HepG2 (cell line): ENCODE data around the gene EGFL8. TPM values are rescaled to one million over a fixed set of nuclear protein-coding genes. Genes with fewer than 3 reads are reported as not detected.

Source experiments
- ATAC-seq: fragments of 200-7000 bp; cut with Tn5 transposase; 3 replicates; pipeline ENCODE4 v1.9.1; 2020; ENCODE audit warnings: mild to moderate bottlenecking, moderate library complexity
- BruUV-seq: library from RNA; stranded (reverse); fragments of 400-500 nt; replicated peaks from 2 replicates; lab custom pipeline; 2021; lab: Mats Ljungman, UMichigan
- CTCF ChIA-PET: fragments of 300-600 bp; formaldehyde crosslinking; extraction: SDS; loops from one replicate; lab custom pipeline; 2021; ENCODE audit warnings: low total read pairs, inconsistent platforms, low intra/inter-chr PET ratio; lab: Yijun Ruan, JAX
- POLR2A ChIA-PET: fragments of 350-600 bp; sonication (Branson Sonifier 250); formaldehyde crosslinking; loops from one replicate; lab custom pipeline; 2020; ENCODE audit warnings: antibody characterized with exemption, inconsistent platforms; lab: Yijun Ruan, JAX
- DNase-seq: peaks from one replicate; pipeline ENCODE4 v3.0.0-alpha.2; 2015; ENCODE audit warnings: low spot score
- FAIRE-seq: peaks from 3 replicates; lab custom pipeline; 2011; peaks lifted over from hg19 to GRCh38; lab: Jason Lieb, UNC
- H2AFZ ChIP-seq: one replicate; pipeline ENCODE4 v1.6.1; 2011; ENCODE audit warnings: low read length, inconsistent platforms
- H3K27ac ChIP-seq: fragments of 300-600 bp; 3 replicates; pipeline ENCODE4 v1.8.0; 2011; ENCODE audit warnings: mixed run types, mild to moderate bottlenecking, mixed read lengths, low read length, inconsistent platforms; ENCODE audit not compliant: insufficient read depth; ENCODE audit errors: extremely low read length
- H3K27me3 ChIP-seq, 2 experiments: fragments of 200-600 bp in 1 of 2; 2 replicates in 1 of 2; 3 replicates in 1 of 2; pipeline versions ENCODE4 v1.6.0 to v1.8.0; 2011; ENCODE audit warnings: low read length in 2 of 2, mild to moderate bottlenecking in 2 of 2, moderate library complexity in 2 of 2, inconsistent platforms in 1 of 2; ENCODE audit not compliant: insufficient read depth in 2 of 2, control insufficient read depth in 1 of 2
- H3K36me3 ChIP-seq, 2 experiments: fragments of 200-600 bp in 1 of 2; replicated peaks in 1 of 2; 2 replicates in 1 of 2; 3 replicates in 1 of 2; pipeline versions ENCODE4 v1.5.1 to v1.8.0; 2011; ENCODE audit warnings: low read length in 2 of 2, inconsistent platforms in 1 of 2; ENCODE audit not compliant: insufficient read depth in 2 of 2, control insufficient read depth in 1 of 2
- H3K4me1 ChIP-seq: 2 replicates; pipeline ENCODE4 v1.5.1; 2012; ENCODE audit warnings: low read length, inconsistent platforms; ENCODE audit not compliant: insufficient read depth
- H3K4me2 ChIP-seq: 2 replicates; pipeline ENCODE4 v1.6.0; 2011; ENCODE audit warnings: low read depth, low read length, inconsistent platforms
- H3K4me3 ChIP-seq, 3 experiments: fragments of 200-600 bp in 1 of 3; sonication (generic), shearing (Covaris generic) in 1 of 3; replicated peaks in 1 of 3; 2 replicates each; pipeline ENCODE4 v1.5.1; 2011 to 2016; ENCODE audit warnings: low read length in 3 of 3, inconsistent platforms in 2 of 3, low read depth in 2 of 3, mild to moderate bottlenecking in 2 of 3, control low read depth in 1 of 3, mixed read lengths in 1 of 3; ENCODE audit not compliant: insufficient read depth in 1 of 3
- H3K79me2 ChIP-seq: one replicate; pipeline ENCODE4 v1.6.1; 2011; ENCODE audit warnings: low read length, inconsistent platforms; ENCODE audit not compliant: insufficient read depth
- H3K9ac ChIP-seq: 2 replicates; pipeline ENCODE4 v1.6.0; 2011; ENCODE audit warnings: mild to moderate bottlenecking, low read depth, low read length, inconsistent platforms; ENCODE audit not compliant: insufficient read depth
- H3K9me3 ChIP-seq: 2 replicates; pipeline ENCODE4 v1.5.1; 2012; ENCODE audit warnings: mild to moderate bottlenecking, low read length
- H4K20me1 ChIP-seq: 2 replicates; pipeline ENCODE4 v1.6.0; 2011; ENCODE audit warnings: inconsistent platforms, mild to moderate bottlenecking, low read length, moderate library complexity; ENCODE audit not compliant: insufficient read depth
- CHD4 ChIP-seq: fragments of 200-600 bp; sonication (generic); IDR thresholded peaks from 2 replicates; pipeline ENCODE4 v1.7.0; 2017; ENCODE audit warnings: mild to moderate bottlenecking, low read length, borderline replicate concordance
- FOXJ3 ChIP-seq: sonication (generic); formaldehyde crosslinking; IDR thresholded peaks from 2 replicates; pipeline ENCODE4 v1.4.0; 2020; ENCODE audit warnings: missing genetic modification reagents, mild to moderate bottlenecking, borderline replicate concordance
- FOXK2 ChIP-seq: fragments of 450-650 bp; IDR thresholded peaks from 2 replicates; pipeline ENCODE4 v1.6.1; 2016
- LBX2 ChIP-seq: sonication (generic); formaldehyde crosslinking; IDR thresholded peaks from 2 replicates; pipeline ENCODE4 v1.5.0; 2020; ENCODE audit warnings: missing genetic modification reagents, mild to moderate bottlenecking, borderline replicate concordance
- MAFK ChIP-seq, 2 experiments: IDR thresholded peaks in 1 of 2; conservative IDR thresholded peaks in 1 of 2; 2 replicates each; pipeline ENCODE4 v1.6.1; 2011; ENCODE audit warnings: improper control_type of control experiment in 2 of 2, low read length in 2 of 2
- PBX3 ChIP-seq: sonication (generic); formaldehyde crosslinking; IDR thresholded peaks from 2 replicates; pipeline ENCODE4 v1.8.1; 2023; ENCODE audit warnings: missing genetic modification reagents, inconsistent platforms, borderline replicate concordance
- RAD51 ChIP-seq: fragments of 450-650 bp; IDR thresholded peaks from 2 replicates; pipeline ENCODE4 v1.6.1; 2016; ENCODE audit warnings: borderline replicate concordance
- SAP130 ChIP-seq: IDR thresholded peaks from 2 replicates; pipeline ENCODE4 v1.6.1; 2016; ENCODE audit warnings: low read depth
- XBP1 ChIP-seq: sonication (generic); formaldehyde crosslinking; IDR thresholded peaks from 2 replicates; pipeline ENCODE4 v1.5.0; 2020; ENCODE audit warnings: missing genetic modification reagents
- YY1 ChIP-seq: IDR thresholded peaks from 2 replicates; pipeline ENCODE4 v1.6.1; 2011; ENCODE audit warnings: low read length, low read depth, moderate library complexity, mild to moderate bottlenecking; ENCODE audit not compliant: insufficient read depth, insufficient replicate concordance
- ZIK1 ChIP-seq: sonication (generic); formaldehyde crosslinking; IDR thresholded peaks from 2 replicates; pipeline ENCODE4 v1.5.0; 2020; ENCODE audit warnings: mild to moderate bottlenecking, low read depth, missing genetic modification reagents, borderline replicate concordance
- ZNF10 ChIP-seq: sonication (generic); formaldehyde crosslinking; IDR thresholded peaks from 2 replicates; pipeline ENCODE4 v1.4.0; 2020; ENCODE audit warnings: mild to moderate bottlenecking, low read depth, missing genetic modification reagents, borderline replicate concordance
- ZNF296 ChIP-seq: sonication (generic); formaldehyde crosslinking; conservative IDR thresholded peaks from 2 replicates; pipeline ENCODE4 v1.5.0; 2020; ENCODE audit warnings: mild to moderate bottlenecking, missing genetic modification reagents
- ZSCAN30 ChIP-seq: sonication (generic); formaldehyde crosslinking; IDR thresholded peaks from 2 replicates; pipeline ENCODE4 v1.5.0; 2020; ENCODE audit warnings: mild to moderate bottlenecking, missing genetic modification reagents
- WGBS: methylation state at CpG from one replicate; pipeline ENCODE4 v1.1.6; 2017; ENCODE audit warnings: low lambda C conversion rate; 5-methylcytosine and 5-hydroxymethylcytosine counted together
- in situ Hi-C: cut with HindIII; loops from 2 replicates; pipeline ENCODE4 v1.10.0; 2017; ENCODE audit warnings: low pct_unique_long_range_greater_than_20kb; ENCODE audit not compliant: extremely low pct_ligation_motif_present
- intact Hi-C: fragments of 100-400 bp; cut with micrococcal nuclease; formaldehyde crosslinking; loops from one replicate; pipeline ENCODE4 v1.10.0; 2022; ENCODE audit not compliant: unreplicated experiment
- polyA plus RNA-seq, 8 experiments: library from polyadenylated mRNA; depleted of rRNA in 3 of 8; stranded (reverse) in 7 of 8; unstranded in 1 of 8; fragments of >200 nt; fragmentation: Illumina TruSeq in 4 of 8; extraction: Trizol in 4 of 8; gene quantifications; 2 replicates each; pipeline versions ENCODE4 v1.2.1 to v1.2.3, GENCODE V29; 2011 to 2016; ENCODE audit warnings: low read depth in 4 of 8, missing spikeins in 1 of 8, mixed read lengths in 1 of 8; ENCODE audit not compliant: insufficient read depth in 1 of 8
- total RNA-seq, 5 experiments: library from RNA; depleted of rRNA; stranded (reverse); fragments of >200 nt; fragmentation: Illumina TruSeq; extraction: Trizol; gene quantifications; 2 replicates each; pipeline ENCODE4 v1.2.3, GENCODE V29; 2016; ENCODE audit warnings: low read depth in 1 of 5
- TF ChIP-seq, protein P1 (sequence below): sonication (generic); formaldehyde crosslinking; IDR thresholded peaks from 2 replicates; pipeline ENCODE4 v1.8.0; 2023; ENCODE audit warnings: mild to moderate bottlenecking, missing genetic modification reagents
- TF ChIP-seq, protein P2 (sequence below): IDR thresholded peaks from 2 replicates; pipeline ENCODE4 v1.6.1; 2018; ENCODE audit warnings: missing genetic modification reagents
- TF ChIP-seq, protein P3 (sequence below): sonication (generic); formaldehyde crosslinking; IDR thresholded peaks from 2 replicates; pipeline ENCODE4 v1.5.0; 2020; ENCODE audit warnings: missing genetic modification reagents

EGFL8 gene
- total and polyA plus RNA-seq, 2 of the 13 experiments (the other 11 are each of a cell fraction or from before 2014, with no cell fraction given), result 10.0 to 11.5 TPM

- H3K4me2 ChIP-seq, result peak within 1 kb of the TSS; percentile 98
- H3K4me1 ChIP-seq, result peaks cover 54% of the 10 kb centered on the region
- POLR2A ChIA-PET, result interaction anchor here (0.6 to 5.8 kb wide), 23 partner anchors 9 to 1093 kb away, joined by 3 to 127 read pairs (median 5); partner anchors contain the start of genes ATF6B, CFB, FKBPL and GPANK1
- no peak within 1 kb of the TSS for H2AFZ ChIP-seq
- BruUV-seq, result no TSS peak
- H3K79me2 ChIP-seq, result peaks cover 49% of the 10 kb centered on the region
- CTCF ChIA-PET, result interaction anchor here (0.9 kb wide), 1 partner anchor 59 kb away, joined by 3 read pairs; no protein-coding TSS in a partner anchor
- no peaks in the 10 kb centered on the region; a peak in 1 of 5 replicates for H3K27me3 ChIP-seq
- H3K27ac ChIP-seq, result peak within 1 kb of the TSS; percentile 97
- under 1% methylated on average over 33 of the region's 33 CpGs for WGBS
- peak; percentile 99 for FAIRE-seq
- ATAC-seq, result peak; percentile 90
- no peaks in the 10 kb centered on the region for H3K9me3 ChIP-seq
- peak within 1 kb of the TSS; percentile 90 for H3K9ac ChIP-seq
- H4K20me1 ChIP-seq, result no peaks in the 10 kb centered on the region
- H3K4me3 ChIP-seq, result peak within 1 kb of the TSS; percentile 96 to 98 (median 98)
- peak; percentile 100 for DNase-seq
- peaks cover 19 to 25% of the 10 kb centered on the region in 2 experiments; a peak in 4 of 5 replicates for H3K36me3 ChIP-seq
- intact Hi-C loops, result loop anchor here (1.0 to 5.0 kb wide), 6 partner anchors 12 to 1089 kb away; partner anchors contain the start of genes ATF6B, PBX2 and PPT2
- in situ Hi-C loops, result no loop called here
- TF ChIP-seq MAFK (conservative IDR thresholded peaks at IDR 0.05 in 1 of 2, IDR thresholded peaks at IDR 0.05 in 1 of 2; ENCODE audit: low read length in 2 of 2) (peak; percentile 99 to 100), ZNF10 (CRISPR knock-in tag) (no peak), PBX3 (CRISPR knock-in tag) (peak; percentile 95; the same call in 1 of the 2 replicates), ZNF296 (CRISPR knock-in tag) (no peak), LBX2 (CRISPR knock-in tag) (no peak), FOXJ3 (CRISPR knock-in tag) (no peak), ZSCAN30 (no peak), FOXK2 (peak; percentile 80), YY1 (peak; percentile 76), ZIK1 (peak; percentile 3; the same call in 1 of the 2 replicates), RAD51 (no peak), XBP1 (CRISPR knock-in tag) (no peak), CHD4 (no peak), SAP130 (CRISPR knock-in tag) (peak; percentile 63)
- TF ChIP-seq, protein P1, sequence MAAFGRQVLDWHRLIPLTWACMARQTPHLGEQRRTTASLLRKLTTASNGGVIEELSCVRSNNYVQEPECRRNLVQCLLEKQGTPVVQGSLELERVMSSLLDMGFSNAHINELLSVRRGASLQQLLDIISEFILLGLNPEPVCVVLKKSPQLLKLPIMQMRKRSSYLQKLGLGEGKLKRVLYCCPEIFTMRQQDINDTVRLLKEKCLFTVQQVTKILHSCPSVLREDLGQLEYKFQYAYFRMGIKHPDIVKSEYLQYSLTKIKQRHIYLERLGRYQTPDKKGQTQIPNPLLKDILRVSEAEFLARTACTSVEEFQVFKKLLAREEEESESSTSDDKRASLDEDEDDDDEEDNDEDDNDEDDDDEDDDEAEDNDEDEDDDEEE (CRISPR knock-in tag), result peak; percentile 45; the same call in 1 of the 2 replicates
- TF ChIP-seq, protein P2, sequence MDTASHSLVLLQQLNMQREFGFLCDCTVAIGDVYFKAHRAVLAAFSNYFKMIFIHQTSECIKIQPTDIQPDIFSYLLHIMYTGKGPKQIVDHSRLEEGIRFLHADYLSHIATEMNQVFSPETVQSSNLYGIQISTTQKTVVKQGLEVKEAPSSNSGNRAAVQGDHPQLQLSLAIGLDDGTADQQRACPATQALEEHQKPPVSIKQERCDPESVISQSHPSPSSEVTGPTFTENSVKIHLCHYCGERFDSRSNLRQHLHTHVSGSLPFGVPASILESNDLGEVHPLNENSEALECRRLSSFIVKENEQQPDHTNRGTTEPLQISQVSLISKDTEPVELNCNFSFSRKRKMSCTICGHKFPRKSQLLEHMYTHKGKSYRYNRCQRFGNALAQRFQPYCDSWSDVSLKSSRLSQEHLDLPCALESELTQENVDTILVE, result no peak; the same call in 1 of the 2 replicates
- TF ChIP-seq, protein P3, sequence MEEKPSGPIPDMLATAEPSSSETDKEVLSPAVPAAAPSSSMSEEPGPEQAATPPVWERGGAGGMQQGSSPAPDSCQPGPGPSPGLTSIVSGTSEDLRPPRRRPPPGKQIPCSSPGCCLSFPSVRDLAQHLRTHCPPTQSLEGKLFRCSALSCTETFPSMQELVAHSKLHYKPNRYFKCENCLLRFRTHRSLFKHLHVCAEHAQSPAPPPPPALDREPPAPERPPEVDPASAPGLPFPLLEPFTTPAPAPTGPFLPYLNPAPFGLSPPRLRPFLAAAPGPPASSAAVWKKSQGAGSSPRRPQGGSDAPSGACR, result no peak
These were observed 13.6 kb downstream of the EGFL8 start, which contains the start of gene RNF5 for GRCh38 chr6:32177788-32178546. Gene RNF5 (plus strand): TSS chr6:32178405. CDS start chr6:32178512, 107 bp downstream.
